Spleen (tissue), 7 donors: ENCODE data around the gene TBC1D16.

Experiments
- POLR2A ChIP-seq, 3 donors: fragments of 450-650 bp; IDR thresholded peaks; one replicate each; pipeline ENCODE4 v1.5.1; 2017; ENCODE audit warnings: antibody characterized with exemption in 3 of 3, mild to moderate bottlenecking in 1 of 3
- TF ChIP-seq, protein P1 (sequence below), 11 experiments: fragments of 200-600 bp in 7 of 11; fragments of 450-650 bp in 4 of 11; sonication (generic) in 4 of 11; IDR thresholded peaks in 8 of 11; conservative IDR thresholded peaks in 3 of 11; 1 replicate in 7 of 11; 2 replicates in 4 of 11; pipeline versions ENCODE4 v1.4.0 to v1.8.0; 2016 to 2021; ENCODE audit warnings: antibody characterized with exemption in 11 of 11, inconsistent platforms in 4 of 11, mild to moderate bottlenecking in 1 of 11
- donor health status: DM: no; HTN: no; CAD: no; lungs with moderate emphysema.
- donor health status: DM: no; HTN: no; CAD: no.
- donor health status: DM: no; HTN: no; CAD: no.

DNA sequence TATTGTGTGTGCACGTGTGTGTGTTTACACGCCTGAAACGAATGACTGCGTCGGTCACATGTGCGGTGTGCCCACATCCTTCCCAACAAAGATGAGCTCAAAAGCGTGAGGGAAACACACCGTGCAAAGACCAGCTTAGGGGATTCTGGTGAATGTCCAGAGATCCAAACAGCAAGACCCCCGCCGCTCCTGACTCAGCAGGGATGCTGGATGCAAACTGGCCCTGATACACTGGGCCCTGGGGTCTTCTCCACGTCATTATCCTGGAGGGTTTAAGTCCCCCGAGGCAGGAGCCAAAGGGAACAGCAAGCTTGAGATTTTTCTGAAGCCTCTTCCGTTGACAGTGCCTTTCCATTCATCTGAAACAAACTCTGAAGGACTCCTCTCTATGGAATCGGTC lies 59.2 kb downstream of the TBC1D16 start:
- TF ChIP-seq, protein P1, sequence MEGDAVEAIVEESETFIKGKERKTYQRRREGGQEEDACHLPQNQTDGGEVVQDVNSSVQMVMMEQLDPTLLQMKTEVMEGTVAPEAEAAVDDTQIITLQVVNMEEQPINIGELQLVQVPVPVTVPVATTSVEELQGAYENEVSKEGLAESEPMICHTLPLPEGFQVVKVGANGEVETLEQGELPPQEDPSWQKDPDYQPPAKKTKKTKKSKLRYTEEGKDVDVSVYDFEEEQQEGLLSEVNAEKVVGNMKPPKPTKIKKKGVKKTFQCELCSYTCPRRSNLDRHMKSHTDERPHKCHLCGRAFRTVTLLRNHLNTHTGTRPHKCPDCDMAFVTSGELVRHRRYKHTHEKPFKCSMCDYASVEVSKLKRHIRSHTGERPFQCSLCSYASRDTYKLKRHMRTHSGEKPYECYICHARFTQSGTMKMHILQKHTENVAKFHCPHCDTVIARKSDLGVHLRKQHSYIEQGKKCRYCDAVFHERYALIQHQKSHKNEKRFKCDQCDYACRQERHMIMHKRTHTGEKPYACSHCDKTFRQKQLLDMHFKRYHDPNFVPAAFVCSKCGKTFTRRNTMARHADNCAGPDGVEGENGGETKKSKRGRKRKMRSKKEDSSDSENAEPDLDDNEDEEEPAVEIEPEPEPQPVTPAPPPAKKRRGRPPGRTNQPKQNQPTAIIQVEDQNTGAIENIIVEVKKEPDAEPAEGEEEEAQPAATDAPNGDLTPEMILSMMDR (IDR thresholded peaks at IDR 0.05 in 8 of 11, conservative IDR thresholded peaks at IDR 0.05 in 3 of 11): no peak
- TF ChIP-seq POLR2A (IDR thresholded peaks at IDR 0.05): no peak
